NCI-H1436 (cell line): ENCODE measurements around the gene IDE.
"Not testable (repeated sequence)": the region's sequence is repeated elsewhere in the genome, so short reads cannot be mapped to it uniquely, and the experiment has no call there.

Experiments used
- DNase-seq: peaks from one replicate; lab custom pipeline; 2025; lab: John Stamatoyannopoulos, UW

IDE gene

GRCh38 chr10:92418891-92419290, 155.0 kb downstream of the IDE start:
- DNase-seq, result no peak

GRCh38 chr10:92418221-92418620, 155.7 kb downstream of the IDE start:
- no peak for DNase-seq

GRCh38 chr10:92413519-92413918, 160.4 kb downstream of the IDE start:
- no peak for DNase-seq

- DNase-seq, result no peak
Observed at GRCh38 chr10:92413011-92413410, 160.9 kb downstream of the IDE start.

GRCh38 chr10:92411406-92411805, 162.5 kb downstream of the IDE start:
- no peak for DNase-seq

GRCh38 chr10:92410501-92410900, 163.4 kb downstream of the IDE start:
- no peak for DNase-seq

- DNase-seq, result no peak
Observed at GRCh38 chr10:92408017-92408361, 165.9 kb downstream of the IDE start.

GRCh38 chr10:92407305-92408016, 166.4 kb downstream of the IDE start:
- DNase-seq, result no peak

- DNase-seq, result peak; percentile 48
Observed at GRCh38 chr10:92405419-92405924, 168.4 kb downstream of the IDE start.

- DNase-seq, result no peak
Observed at GRCh38 chr10:92404612-92405418, 169.1 kb downstream of the IDE start.

- DNase-seq, result not testable (repeated sequence)
Observed at GRCh38 chr10:92402234-92402633, 171.7 kb downstream of the IDE start.
